Ammon's horn (tissue), 1 donor: ENCODE data around the gene ZBTB20.
"Not testable (repeated sequence)": the region's sequence is repeated elsewhere in the genome, so short reads cannot be mapped to it uniquely, and the experiment has no call there.

ENCODE experiments used
- DNase-seq: peaks from one replicate; pipeline ENCODE4 v3.0.0-alpha.2; 2016; ENCODE audit warnings: low spot score

ZBTB20 gene

DNA sequence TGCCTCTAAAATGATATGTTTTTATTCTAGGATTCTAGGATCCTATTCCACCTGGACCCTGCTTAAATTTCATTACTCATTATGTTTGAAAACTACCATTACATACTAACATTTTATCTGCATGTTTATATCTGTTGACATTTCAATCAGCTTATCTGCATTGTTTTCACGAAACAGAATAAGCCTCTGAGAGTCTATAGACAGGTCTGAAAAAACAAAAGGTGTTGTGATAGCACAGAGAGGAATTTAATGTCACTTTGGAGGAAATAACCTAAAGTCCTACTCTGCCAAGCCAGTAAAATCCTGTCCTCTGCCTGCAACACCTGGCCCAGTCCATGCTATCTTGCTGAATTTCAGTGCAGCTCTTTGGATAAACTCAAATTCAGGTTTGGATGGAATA, 315.2 kb downstream of the ZBTB20 start:
- no peak for DNase-seq

DNA sequence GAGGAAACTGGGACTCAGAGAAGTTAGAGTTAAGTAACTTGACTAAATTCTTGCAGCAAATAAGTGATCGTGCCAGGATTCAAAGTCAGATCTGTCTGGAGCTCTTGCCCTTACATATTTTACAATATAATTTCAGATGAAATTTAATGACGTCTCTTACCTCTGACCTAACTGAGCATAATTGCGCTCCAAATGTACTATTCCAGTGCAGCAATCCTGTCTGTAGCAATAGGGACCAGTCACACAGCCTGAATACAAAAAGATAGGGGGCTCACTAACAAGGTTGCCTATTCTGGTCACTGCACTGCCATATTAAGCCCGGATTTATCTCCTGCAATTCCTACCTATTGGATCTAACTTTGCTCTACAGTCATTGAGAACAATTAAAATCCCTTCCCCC, 316.4 kb downstream of the ZBTB20 start:
- DNase-seq, result no peak

- DNase-seq, result no peak
These were observed 317.3 kb downstream of the ZBTB20 start for GRCh38 chr3:114829783-114830182.

- peak; percentile 57 for DNase-seq
These were observed 319.6 kb downstream of the ZBTB20 start for GRCh38 chr3:114827495-114827894.

DNA sequence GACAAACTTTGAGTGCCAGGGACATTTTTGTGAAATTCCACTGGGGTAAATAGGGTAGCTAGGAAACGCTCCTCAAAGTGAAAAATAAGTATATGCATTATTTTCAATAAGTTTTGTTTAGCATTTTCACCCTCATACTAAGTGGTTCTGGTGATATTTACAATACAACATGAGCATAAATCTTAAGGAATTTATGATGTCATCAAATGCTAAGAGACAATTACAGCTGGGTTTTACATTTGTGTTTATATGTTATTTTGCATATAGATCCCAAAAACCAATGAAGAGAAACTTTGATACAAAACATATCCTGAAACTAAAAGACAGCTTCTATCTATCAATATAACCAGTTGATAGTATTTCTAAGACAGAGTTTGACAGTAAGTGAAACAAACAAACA, 323.1 kb downstream of the ZBTB20 start:
- DNase-seq, result no peak

DNA sequence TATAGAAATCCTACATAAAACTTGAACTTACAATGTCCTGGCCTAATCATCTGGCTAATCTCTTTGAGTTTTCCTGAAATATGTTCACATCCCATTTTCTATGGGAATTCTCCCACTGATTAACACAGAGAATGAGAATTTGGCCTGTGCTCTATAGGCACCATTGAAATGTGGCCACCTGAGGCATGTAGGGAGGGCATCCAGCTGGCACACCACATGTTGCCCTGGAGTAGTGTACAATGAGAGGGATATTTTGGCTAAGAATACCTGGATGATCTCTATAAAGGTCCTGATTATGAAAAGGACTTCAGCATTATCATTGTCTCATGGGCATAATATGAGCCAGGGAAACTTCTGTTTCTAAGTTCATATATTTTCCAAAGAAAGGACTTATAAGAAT, 324.0 kb downstream of the ZBTB20 start:
- DNase-seq, result no peak

DNA sequence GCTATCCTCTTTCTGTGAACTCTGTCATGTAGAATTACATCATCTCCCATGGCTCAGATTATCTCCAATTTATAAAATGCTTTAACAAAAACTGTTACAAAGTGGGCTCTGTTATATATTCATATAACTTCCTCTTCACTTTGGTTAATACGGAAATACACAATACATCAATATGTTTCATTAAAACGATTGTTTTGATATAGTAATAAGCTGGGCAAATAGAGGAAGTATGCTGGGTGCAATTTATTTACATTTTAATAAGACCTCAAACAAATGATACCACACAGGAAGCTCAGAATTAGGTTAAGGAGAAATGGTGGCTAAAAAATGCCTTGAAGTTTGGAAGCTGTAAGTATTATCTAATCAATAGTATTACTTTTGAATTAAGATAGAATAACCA, 331.0 kb downstream of the ZBTB20 start:
- no peak for DNase-seq

- DNase-seq, result not testable (repeated sequence)
These were observed 334.4 kb downstream of the ZBTB20 start for GRCh38 chr3:114812541-114813238.

DNA sequence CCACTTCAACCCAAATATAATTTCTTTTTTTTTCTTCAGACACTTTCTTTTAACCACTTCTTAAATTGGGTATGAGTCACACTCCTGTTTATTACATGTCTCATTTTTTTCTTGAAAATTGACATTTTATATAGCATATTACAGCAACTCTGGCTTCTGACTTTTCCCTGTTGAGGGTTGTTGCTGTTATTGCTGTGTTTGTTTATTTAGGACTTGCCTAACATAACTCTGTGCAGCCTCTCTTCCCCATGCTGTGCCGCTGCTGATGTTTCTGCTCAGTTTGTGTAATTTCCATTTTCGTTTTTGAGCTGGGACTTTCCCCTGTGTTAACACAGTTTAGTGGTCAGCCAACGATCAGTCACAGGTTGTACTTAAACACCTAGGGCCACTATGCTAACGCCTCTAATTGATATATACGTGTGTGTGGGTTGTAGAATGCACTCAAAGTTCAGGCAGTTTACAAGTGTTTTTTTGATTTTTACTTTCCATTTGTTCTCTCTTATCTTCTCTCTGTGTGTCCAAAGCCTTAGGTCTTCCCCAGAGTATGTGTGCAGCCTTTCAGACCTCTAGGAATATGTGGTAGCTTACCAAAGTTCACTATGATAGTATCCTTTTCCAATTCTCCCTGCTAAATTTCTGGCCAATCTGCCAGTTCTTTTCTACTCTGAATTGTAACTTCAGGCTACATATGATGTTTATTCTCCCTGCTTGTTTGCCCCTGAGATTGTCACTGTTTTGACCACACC, 337.2 kb downstream of the ZBTB20 start:
- no peak for DNase-seq

- no peak for DNase-seq
These were observed 343.0 kb downstream of the ZBTB20 start for GRCh38 chr3:114804099-114804498.

DNA sequence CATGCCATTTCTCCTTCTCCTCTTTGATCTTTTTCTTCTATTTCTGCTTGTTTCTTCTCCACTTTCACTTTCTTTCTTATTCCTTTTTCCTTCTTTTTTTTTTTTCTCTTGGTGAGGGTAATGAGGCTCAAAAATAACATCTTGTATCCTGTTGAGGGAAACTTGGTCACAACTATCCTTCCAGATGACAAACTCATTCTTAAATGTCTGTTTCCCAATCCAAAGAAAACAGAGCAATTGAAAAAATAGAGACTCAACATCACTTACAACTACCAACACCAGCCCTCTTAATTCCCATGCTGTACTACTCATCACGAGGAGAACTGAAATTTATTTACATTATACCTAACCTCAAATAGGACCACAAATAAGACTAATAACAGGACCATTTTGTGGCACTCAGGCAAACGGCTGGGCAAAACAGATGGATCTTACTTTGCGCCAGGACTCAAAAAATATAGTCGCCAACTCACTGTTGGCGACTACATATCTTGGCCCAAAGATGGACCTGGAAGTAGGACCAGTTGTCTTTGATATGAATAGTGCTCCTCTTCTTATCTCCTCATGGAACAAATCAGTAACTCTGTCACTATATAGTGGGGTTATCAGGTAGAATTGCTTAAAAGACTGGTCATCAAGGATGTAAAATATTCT, 343.9 kb downstream of the ZBTB20 start:
- no peak for DNase-seq

- DNase-seq, result peak; percentile 24
These were observed 346.6 kb downstream of the ZBTB20 start for GRCh38 chr3:114800272-114801031.

GRCh38 chr3:114799816-114800215, 347.3 kb downstream of the ZBTB20 start:
- DNase-seq, result no peak

DNA sequence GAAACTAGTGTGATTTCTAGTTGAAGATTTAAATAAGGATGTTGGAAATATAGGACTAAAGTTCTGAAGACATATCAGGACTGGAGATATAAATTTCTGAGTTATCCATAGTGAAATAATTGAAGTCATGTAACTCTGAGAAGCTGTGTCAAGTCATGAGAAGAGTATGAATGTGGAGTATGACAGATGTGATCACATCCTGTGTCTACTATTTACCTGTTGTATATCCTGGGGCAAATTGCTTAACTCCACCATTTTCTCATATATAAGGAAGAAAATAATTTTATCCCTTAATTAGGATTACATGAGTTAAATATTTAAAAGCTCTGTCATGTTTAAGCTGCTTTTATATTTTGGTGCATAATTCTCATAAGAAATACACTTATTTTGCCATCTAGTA, 350.3 kb downstream of the ZBTB20 start:
- DNase-seq, result no peak

- DNase-seq, result no peak
These were observed 352.0 kb downstream of the ZBTB20 start for GRCh38 chr3:114794894-114795630.

GRCh38 chr3:114792159-114792918, 354.7 kb downstream of the ZBTB20 start:
- DNase-seq, result no peak

GRCh38 chr3:114790752-114791151, 356.3 kb downstream of the ZBTB20 start:
- no peak for DNase-seq

GRCh38 chr3:114789803-114790202, 357.3 kb downstream of the ZBTB20 start:
- DNase-seq, result no peak

DNA sequence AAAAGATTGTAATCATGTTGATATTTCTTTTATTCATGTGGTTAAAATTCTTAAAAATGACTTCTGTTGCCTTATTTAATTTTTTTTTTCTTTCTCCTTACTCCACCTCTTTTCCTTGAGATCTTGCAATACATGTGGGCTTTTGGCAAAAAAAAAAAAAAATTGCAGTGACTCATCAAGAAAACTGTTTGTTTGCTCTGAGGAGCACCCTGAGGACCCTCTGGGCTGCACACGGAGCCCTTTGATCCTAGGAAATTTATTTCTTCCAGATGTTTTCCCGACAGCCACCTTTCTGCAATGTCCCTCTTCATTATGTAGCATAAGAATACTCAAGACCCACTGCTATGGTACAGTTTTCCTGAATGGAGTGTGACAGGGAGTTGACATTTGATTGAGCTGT, 371.7 kb downstream of the ZBTB20 start:
- no peak for DNase-seq

- DNase-seq, result no peak
These were observed 376.2 kb downstream of the ZBTB20 start for GRCh38 chr3:114770874-114771273.

DNA sequence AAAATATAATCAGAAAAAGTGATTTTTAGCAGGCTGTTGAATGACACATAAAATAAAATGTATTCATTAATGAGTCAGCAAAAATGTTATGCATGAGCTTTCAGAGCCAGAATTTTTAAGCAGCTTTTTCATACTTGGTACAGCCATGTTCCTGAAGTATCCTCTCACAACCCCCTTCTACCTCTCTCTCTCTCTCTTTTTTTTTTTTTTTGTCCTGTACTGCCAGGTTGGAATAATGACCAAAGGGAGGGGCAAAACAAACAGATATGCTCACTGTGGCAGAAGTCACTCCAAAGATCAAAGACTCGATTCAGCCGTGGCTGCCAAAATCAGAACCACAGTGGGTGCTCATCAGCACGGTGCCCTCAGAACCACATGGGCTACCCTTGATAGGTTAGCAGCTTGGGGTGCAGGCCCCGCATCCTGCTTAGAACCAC, 383.0 kb downstream of the ZBTB20 start:
- no peak for DNase-seq
